Smooth muscle cell (in vitro differentiated cells): ENCODE results near the gene GRM5. TPM values are rescaled to one million over a fixed set of nuclear protein-coding genes. Genes with fewer than 3 reads are reported as not detected.

Experiments used
- DNase-seq: peaks from one replicate; lab custom pipeline; 2025; ENCODE audit not compliant: unreplicated experiment; lab: John Stamatoyannopoulos, UW
- H2AFZ ChIP-seq: fragments of 200-600 bp; sonication (generic); 2 replicates; pipeline ENCODE4 v1.6.0; 2016; ENCODE audit warnings: antibody characterized with exemption, low read depth, mild to moderate bottlenecking
- H3F3A ChIP-seq: fragments of 200-600 bp; sonication (generic); 2 replicates; pipeline ENCODE4 v1.6.0; 2017; ENCODE audit warnings: antibody characterized with exemption, low read depth
- H3K27ac ChIP-seq: fragments of 200-600 bp; sonication (generic); 2 replicates; pipeline ENCODE4 v1.5.1; 2016; ENCODE audit warnings: low read depth, mild to moderate bottlenecking
- H3K27me3 ChIP-seq: fragments of 200-600 bp; sonication (generic); 2 replicates; pipeline ENCODE4 v1.6.1; 2016; ENCODE audit warnings: low read depth, mild to moderate bottlenecking
- H3K36me3 ChIP-seq: fragments of 200-600 bp; sonication (generic); 2 replicates; pipeline ENCODE4 v1.5.1; 2016; ENCODE audit warnings: low read depth
- H3K4me1 ChIP-seq: fragments of 200-600 bp; sonication (generic); 2 replicates; pipeline ENCODE4 v1.5.1; 2016; ENCODE audit warnings: low read depth
- H3K4me2 ChIP-seq: fragments of 200-600 bp; sonication (generic); 2 replicates; pipeline ENCODE4 v1.6.0; 2016; ENCODE audit warnings: mild to moderate bottlenecking
- H3K4me3 ChIP-seq: fragments of 200-600 bp; sonication (generic); 2 replicates; pipeline ENCODE4 v1.5.1; 2016; ENCODE audit warnings: mild to moderate bottlenecking
- H3K79me2 ChIP-seq: fragments of 200-600 bp; sonication (generic); 2 replicates; pipeline ENCODE4 v1.6.0; 2016; ENCODE audit warnings: low read depth, mild to moderate bottlenecking
- H3K9ac ChIP-seq: fragments of 200-600 bp; sonication (generic); 2 replicates; pipeline ENCODE4 v1.6.0; 2016; ENCODE audit warnings: low read depth
- H3K9me3 ChIP-seq: fragments of 200-600 bp; sonication (generic); replicated peaks from 2 replicates; pipeline ENCODE4 v1.5.1; 2016; ENCODE audit warnings: low read depth
- H4K20me1 ChIP-seq: fragments of 200-600 bp; sonication (generic); 2 replicates; pipeline ENCODE4 v1.6.0; 2016; ENCODE audit warnings: low read depth
- CTCF ChIP-seq: fragments of 200-600 bp; sonication (generic); IDR thresholded peaks from 2 replicates; pipeline ENCODE4 v1.5.1; 2017; ENCODE audit warnings: borderline replicate concordance, mild to moderate bottlenecking, antibody characterized with exemption; ENCODE audit not compliant: insufficient read depth, poor library complexity, severe bottlenecking
- WGBS: methylation state at CpG from one replicate; pipeline ENCODE4 v1.1.7; 2016; ENCODE audit warnings: low lambda C conversion rate; 5-methylcytosine and 5-hydroxymethylcytosine counted together
- polyA plus RNA-seq: library from polyadenylated mRNA; unstranded; fragments of >200 nt; fragmentation: Nextera tagmentation; extraction: Ambion mirVana; gene quantifications from 2 replicates; pipeline ENCODE4 v1.2.1, GENCODE V29; 2016
- total RNA-seq: library from RNA; depleted of rRNA; stranded (reverse); fragments of >200 nt; gene quantifications from 2 replicates; pipeline ENCODE4 v1.2.3, GENCODE V29; 2014

The GRM5 gene
- total and polyA plus RNA-seq, 2 experiments from 2014 or later, result not detected

- no peaks in the 10 kb centered on the region for H3K4me1 ChIP-seq
- H3K9ac ChIP-seq, result no peak overlapping the region
- no peaks in the 10 kb centered on the region for H3K79me2 ChIP-seq
- no peaks in the 10 kb centered on the region for H3K9me3 ChIP-seq
- H3K27ac ChIP-seq, result no peak overlapping the region
- WGBS, result 88% methylated on average over 4 of the region's 4 CpGs
- H3K36me3 ChIP-seq, result no peaks in the 10 kb centered on the region
- no peaks in the 10 kb centered on the region for H3K27me3 ChIP-seq
- no peak for DNase-seq
- no peak overlapping the region for H3K4me3 ChIP-seq
- no peak for TF ChIP-seq CTCF
- H3F3A ChIP-seq, result no peaks in the 10 kb centered on the region
- no peak overlapping the region for H3K4me2 ChIP-seq
- H2AFZ ChIP-seq, result no peak overlapping the region
- H4K20me1 ChIP-seq, result no peaks in the 10 kb centered on the region
Measured at GRCh38 chr11:88478136-88478815, 587.5 kb downstream of the GRM5 start.

- Histone ChIP-seq H3K36me3 (no peaks in the 10 kb centered on the region), H3K27ac (no peak overlapping the region), H3K4me3 (no peak overlapping the region), H3K79me2 (no peaks in the 10 kb centered on the region), H3K9me3 (no peaks in the 10 kb centered on the region), H3K9ac (no peak overlapping the region), H3F3A (no peaks in the 10 kb centered on the region), H4K20me1 (no peaks in the 10 kb centered on the region), H3K27me3 (no peaks in the 10 kb centered on the region), H2AFZ (no peak overlapping the region), H3K4me2 (no peak overlapping the region), H3K4me1 (no peaks in the 10 kb centered on the region)
- no peak for DNase-seq
- TF ChIP-seq CTCF, result no peak
- 68% methylated on average over 1 of the region's 1 CpG for WGBS
Measured at GRCh38 chr11:88475991-88476418, 589.8 kb downstream of the GRM5 start.

GRCh38 chr11:88474655-88475054 is 591.1 kb downstream of the GRM5 start:
- H3F3A ChIP-seq, result no peaks in the 10 kb centered on the region
- H3K36me3 ChIP-seq, result no peaks in the 10 kb centered on the region
- no peaks in the 10 kb centered on the region for H3K27me3 ChIP-seq
- WGBS, result 70% methylated on average over 2 of the region's 2 CpGs
- TF ChIP-seq CTCF, result no peak
- no peaks in the 10 kb centered on the region for H4K20me1 ChIP-seq
- no peaks in the 10 kb centered on the region for H3K79me2 ChIP-seq
- DNase-seq, result no peak
- no peak overlapping the region for H2AFZ ChIP-seq
- no peak overlapping the region for H3K9ac ChIP-seq
- H3K27ac ChIP-seq, result no peak overlapping the region
- H3K4me1 ChIP-seq, result no peaks in the 10 kb centered on the region
- H3K4me2 ChIP-seq, result no peak overlapping the region
- no peaks in the 10 kb centered on the region for H3K9me3 ChIP-seq
- H3K4me3 ChIP-seq, result no peak overlapping the region
